Stimulated activated CD8-positive, alpha-beta memory T cell treated with anti-CD3 and anti-CD28 coated beads, Interleukin-12 subunit alpha, Interleukin-12 subunit beta, amount 100 ng/mL, for 24 hours (primary cell): Measurements from ENCODE around the gene PCDHGC5.

Source experiments
- DNase-seq: peaks from one replicate; pipeline ENCODE4 v3.0.0-alpha.2; 2020; ENCODE audit errors: extremely low read depth

The PCDHGC5 gene

DNA sequence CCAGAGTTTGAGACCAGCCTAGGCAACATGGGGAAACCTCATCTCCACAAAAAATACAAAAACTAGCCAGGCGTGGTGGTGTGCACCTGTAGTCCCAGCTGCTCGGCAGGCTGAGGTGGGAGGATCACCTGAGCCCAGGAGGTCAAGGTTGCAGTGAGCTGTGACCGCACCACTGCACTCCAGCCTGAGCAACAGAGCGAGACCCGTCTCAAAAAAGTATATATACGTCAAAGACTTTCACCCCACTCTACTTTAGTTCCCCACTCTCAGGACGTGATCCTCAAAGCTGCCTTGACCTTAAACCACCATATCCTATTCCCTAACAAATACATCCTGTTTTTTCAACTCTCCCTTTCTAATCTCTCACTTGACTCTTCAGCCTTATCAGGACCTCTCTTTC is 41.0 kb downstream of the PCDHGC5 start:
- DNase-seq, result no peak

DNA sequence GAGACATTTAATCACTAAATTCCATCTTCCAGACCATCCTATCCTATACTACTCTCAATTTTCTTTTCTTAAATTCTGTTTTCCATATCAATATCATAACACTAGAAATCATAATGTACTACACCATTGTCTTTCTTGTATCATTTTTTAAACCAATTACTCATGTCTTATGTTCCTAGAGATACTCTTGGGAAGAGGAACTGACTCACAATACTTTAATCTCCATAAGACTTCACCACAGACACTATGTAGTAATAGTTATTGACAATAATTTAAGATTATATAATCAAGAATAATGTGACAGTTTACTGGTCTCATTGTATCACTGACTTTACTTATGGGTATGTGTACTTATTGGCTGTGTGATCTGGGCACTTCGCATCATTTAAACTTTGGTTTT is 43.8 kb downstream of the PCDHGC5 start:
- no peak for DNase-seq

DNA sequence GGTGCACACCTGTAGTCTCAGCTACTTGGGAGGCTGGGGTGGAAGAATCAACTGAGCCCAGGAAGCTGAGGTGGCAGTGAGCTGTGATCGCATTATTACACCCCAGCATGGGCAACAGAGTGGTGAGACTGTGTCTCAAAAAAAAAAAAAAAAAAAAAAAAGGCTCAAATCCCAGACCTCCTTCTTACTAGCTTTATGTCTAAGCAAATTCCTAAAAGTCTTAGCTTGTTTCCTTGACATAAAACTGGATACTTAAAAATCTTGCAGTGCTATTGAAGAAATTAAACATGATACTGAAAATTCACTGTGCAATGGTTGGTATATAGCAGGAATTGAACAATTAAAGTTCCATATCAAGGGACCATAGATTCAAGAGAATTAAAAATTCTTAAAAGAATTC is 45.0 kb downstream of the PCDHGC5 start:
- no peak for DNase-seq

DNA sequence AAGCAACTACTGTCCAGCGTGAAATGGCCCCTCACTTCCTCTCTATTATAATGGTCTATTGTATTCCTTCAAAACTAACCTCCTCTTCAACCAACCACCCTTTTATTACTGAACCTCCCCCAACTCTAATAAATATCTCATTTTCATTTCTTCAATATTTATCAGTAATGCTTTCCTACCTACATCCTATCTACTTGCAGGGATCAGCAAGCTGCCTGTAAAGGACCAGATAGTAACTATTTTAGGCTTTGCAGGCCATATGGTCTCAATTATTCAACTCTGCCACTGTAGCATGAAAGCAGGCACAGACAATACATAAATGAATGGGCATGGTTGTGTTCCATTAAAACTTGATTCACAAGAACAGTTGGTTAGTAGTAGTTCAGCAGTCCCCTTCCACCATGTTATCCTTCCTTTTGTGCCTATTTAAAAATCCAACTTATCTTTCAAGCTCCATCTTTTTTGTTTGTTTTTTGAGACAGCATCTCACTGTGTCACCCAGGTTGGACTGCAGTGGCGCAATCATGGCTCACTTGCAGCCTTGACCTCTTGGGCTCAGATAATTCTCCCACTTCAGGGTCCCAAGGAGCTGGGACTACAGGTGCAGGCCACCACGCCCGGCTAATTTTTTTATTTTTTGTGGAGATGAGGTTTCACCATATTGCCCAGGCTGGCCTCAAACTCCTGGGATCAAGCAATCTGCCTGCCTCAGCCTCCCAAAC is 45.8 kb downstream of the PCDHGC5 start:
- no peak for DNase-seq
